ENCODE results near the gene USP9X. TPM values are rescaled to one million over a fixed set of nuclear protein-coding genes. Genes with fewer than 3 reads are reported as not detected.

USP9X gene
- total RNA-seq, 1 donor from 2014 or later, result 147 TPM

GRCh38 chrX:41116948-41117347 is 31.7 kb downstream of the USP9X start:
- Histone ChIP-seq H3K4me1 (ENCODE audit: control insufficient read depth in 3 of 3, insufficient read depth in 3 of 3, low read length in 3 of 3) (peaks cover 3 to 19% (median 12%) of the 10 kb centered on the region in 3 donors), H3K4me3 (ENCODE audit: low read length in 3 of 3) (peak overlapping the region in 1 of 3 donors; percentile 22), H3K36me3 (ENCODE audit: control insufficient read depth in 3 of 3, insufficient read depth in 3 of 3, low read length in 3 of 3) (no peaks in the 10 kb centered on the region), H3K9me3 (ENCODE audit: control insufficient read depth in 3 of 3, low read length in 3 of 3) (no peaks in the 10 kb centered on the region), H3K27me3 (ENCODE audit: control insufficient read depth in 3 of 3, insufficient read depth in 3 of 3, low read length in 3 of 3) (no peaks in the 10 kb centered on the region), H3K9ac (ENCODE audit: low read depth in 1 of 3, low read length in 3 of 3) (peak overlapping the region in 1 of 3 donors; percentile 50), H3K27ac (ENCODE audit: low read depth, low read length) (no peak overlapping the region)

GRCh38 chrX:41118156-41118555 is 32.9 kb downstream of the USP9X start:
- Histone ChIP-seq H3K4me3 (ENCODE audit: low read length in 3 of 3) (no peak overlapping the region), H3K9me3 (ENCODE audit: control insufficient read depth in 3 of 3, low read length in 3 of 3) (no peaks in the 10 kb centered on the region), H3K27me3 (ENCODE audit: control insufficient read depth in 3 of 3, insufficient read depth in 3 of 3, low read length in 3 of 3) (no peaks in the 10 kb centered on the region), H3K9ac (ENCODE audit: low read depth in 1 of 3, low read length in 3 of 3) (no peak overlapping the region), H3K36me3 (ENCODE audit: control insufficient read depth in 3 of 3, insufficient read depth in 3 of 3, low read length in 3 of 3) (no peaks in the 10 kb centered on the region), H3K4me1 (ENCODE audit: control insufficient read depth in 3 of 3, insufficient read depth in 3 of 3, low read length in 3 of 3) (peaks cover 3 to 22% (median 15%) of the 10 kb centered on the region in 3 donors), H3K27ac (ENCODE audit: low read depth, low read length) (no peak overlapping the region)

- H3K9me3 ChIP-seq (ENCODE audit: control insufficient read depth in 3 of 3, low read length in 3 of 3), result no peaks in the 10 kb centered on the region
- H3K4me1 ChIP-seq (ENCODE audit: control insufficient read depth in 3 of 3, insufficient read depth in 3 of 3, low read length in 3 of 3), result peaks cover 3 to 17% (median 13%) of the 10 kb centered on the region in 3 donors
- no peak overlapping the region for H3K27ac ChIP-seq (ENCODE audit: low read depth, low read length)
- no peak overlapping the region for H3K4me3 ChIP-seq (ENCODE audit: low read length in 3 of 3)
- H3K36me3 ChIP-seq (ENCODE audit: control insufficient read depth in 3 of 3, insufficient read depth in 3 of 3, low read length in 3 of 3), result peaks cover 0 to 9% (median 0%) of the 10 kb centered on the region in 3 donors
- H3K9ac ChIP-seq (ENCODE audit: low read depth in 1 of 3, low read length in 3 of 3), result no peak overlapping the region
- H3K27me3 ChIP-seq (ENCODE audit: control insufficient read depth in 3 of 3, insufficient read depth in 3 of 3, low read length in 3 of 3), result no peaks in the 10 kb centered on the region
Observed at GRCh38 chrX:41119803-41120202, 34.6 kb downstream of the USP9X start.

- no peaks in the 10 kb centered on the region for H3K27me3 ChIP-seq (ENCODE audit: control insufficient read depth in 3 of 3, insufficient read depth in 3 of 3, low read length in 3 of 3)
- no peak overlapping the region for H3K4me3 ChIP-seq (ENCODE audit: low read length in 3 of 3)
- no peaks in the 10 kb centered on the region for H3K9me3 ChIP-seq (ENCODE audit: control insufficient read depth in 3 of 3, low read length in 3 of 3)
- H3K27ac ChIP-seq (ENCODE audit: low read depth, low read length), result no peak overlapping the region
- no peak overlapping the region for H3K9ac ChIP-seq (ENCODE audit: low read depth in 1 of 3, low read length in 3 of 3)
- peaks cover 0 to 9% (median 0%) of the 10 kb centered on the region in 3 donors for H3K36me3 ChIP-seq (ENCODE audit: control insufficient read depth in 3 of 3, insufficient read depth in 3 of 3, low read length in 3 of 3)
- H3K4me1 ChIP-seq (ENCODE audit: control insufficient read depth in 3 of 3, insufficient read depth in 3 of 3, low read length in 3 of 3), result peaks cover 3 to 17% (median 9%) of the 10 kb centered on the region in 3 donors
Observed at GRCh38 chrX:41121766-41122165, 36.5 kb downstream of the USP9X start.

DNA sequence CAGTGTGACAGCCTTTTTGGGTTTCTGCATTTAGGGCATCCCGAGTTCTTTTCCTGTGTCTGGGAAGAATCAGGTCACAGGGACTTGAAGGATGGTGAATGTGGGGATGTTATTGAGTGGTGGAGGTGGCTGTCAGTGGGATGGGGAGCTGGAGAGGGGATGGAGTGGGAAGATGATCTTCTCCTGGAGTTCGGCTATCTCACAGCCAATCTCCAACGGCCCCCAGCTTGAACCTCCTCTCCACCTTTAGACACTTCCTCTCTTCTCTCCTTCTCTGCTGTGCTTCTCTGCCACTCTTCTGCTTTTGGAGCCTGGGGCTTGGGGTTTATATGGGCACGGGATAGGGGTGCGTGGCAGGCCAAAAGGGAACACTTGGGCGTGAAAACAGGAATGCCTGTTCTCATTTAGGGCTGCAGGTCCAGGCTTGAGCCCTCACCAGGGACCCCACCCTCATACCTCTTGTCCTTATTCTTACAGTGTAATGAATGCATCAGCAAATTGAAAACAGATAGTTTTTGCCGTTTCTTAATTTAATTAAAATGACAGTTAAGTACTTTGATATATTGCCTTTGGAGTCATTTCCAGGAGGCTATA is 37.5 kb downstream of the USP9X start:
- peaks cover 0 to 9% (median 0%) of the 10 kb centered on the region in 3 donors for H3K36me3 ChIP-seq (ENCODE audit: control insufficient read depth in 3 of 3, insufficient read depth in 3 of 3, low read length in 3 of 3)

GRCh38 chrX:41127477-41128192 is 42.4 kb downstream of the USP9X start:
- Histone ChIP-seq H3K9me3 (ENCODE audit: control insufficient read depth in 3 of 3, low read length in 3 of 3) (no peaks in the 10 kb centered on the region), H3K36me3 (ENCODE audit: control insufficient read depth in 3 of 3, insufficient read depth in 3 of 3, low read length in 3 of 3) (peaks cover 0 to 23% (median 4%) of the 10 kb centered on the region in 3 donors), H3K9ac (ENCODE audit: low read depth in 1 of 3, low read length in 3 of 3) (no peak overlapping the region), H3K4me3 (ENCODE audit: low read length in 3 of 3) (no peak overlapping the region), H3K27me3 (ENCODE audit: control insufficient read depth in 3 of 3, insufficient read depth in 3 of 3, low read length in 3 of 3) (no peaks in the 10 kb centered on the region), H3K4me1 (ENCODE audit: control insufficient read depth in 3 of 3, insufficient read depth in 3 of 3, low read length in 3 of 3) (peaks cover 0 to 3% (median 0%) of the 10 kb centered on the region in 3 donors), H3K27ac (ENCODE audit: low read depth, low read length) (no peak overlapping the region)

More for the DNA sequence above, 37.5 kb downstream of the USP9X start:
- Histone ChIP-seq H3K9me3 (ENCODE audit: control insufficient read depth in 3 of 3, low read length in 3 of 3) (no peaks in the 10 kb centered on the region), H3K4me1 (ENCODE audit: control insufficient read depth in 3 of 3, insufficient read depth in 3 of 3, low read length in 3 of 3) (peaks cover 0 to 17% (median 9%) of the 10 kb centered on the region in 3 donors), H3K27ac (ENCODE audit: low read depth, low read length) (no peak overlapping the region), H3K9ac (ENCODE audit: low read depth in 1 of 3, low read length in 3 of 3) (no peak overlapping the region), H3K4me3 (ENCODE audit: low read length in 3 of 3) (no peak overlapping the region), H3K27me3 (ENCODE audit: control insufficient read depth in 3 of 3, insufficient read depth in 3 of 3, low read length in 3 of 3) (no peaks in the 10 kb centered on the region)

- no peak overlapping the region for H3K4me3 ChIP-seq (ENCODE audit: low read length in 3 of 3)
- peaks cover 0 to 17% (median 4%) of the 10 kb centered on the region in 3 donors for H3K36me3 ChIP-seq (ENCODE audit: control insufficient read depth in 3 of 3, insufficient read depth in 3 of 3, low read length in 3 of 3)
- H3K27ac ChIP-seq (ENCODE audit: low read depth, low read length), result no peak overlapping the region
- no peaks in the 10 kb centered on the region for H3K4me1 ChIP-seq (ENCODE audit: control insufficient read depth in 3 of 3, insufficient read depth in 3 of 3, low read length in 3 of 3)
- H3K9ac ChIP-seq (ENCODE audit: low read depth in 1 of 3, low read length in 3 of 3), result no peak overlapping the region
- no peaks in the 10 kb centered on the region for H3K9me3 ChIP-seq (ENCODE audit: control insufficient read depth in 3 of 3, low read length in 3 of 3)
- no peaks in the 10 kb centered on the region for H3K27me3 ChIP-seq (ENCODE audit: control insufficient read depth in 3 of 3, insufficient read depth in 3 of 3, low read length in 3 of 3)
Observed at GRCh38 chrX:41128955-41129354, 43.7 kb downstream of the USP9X start.

DNA sequence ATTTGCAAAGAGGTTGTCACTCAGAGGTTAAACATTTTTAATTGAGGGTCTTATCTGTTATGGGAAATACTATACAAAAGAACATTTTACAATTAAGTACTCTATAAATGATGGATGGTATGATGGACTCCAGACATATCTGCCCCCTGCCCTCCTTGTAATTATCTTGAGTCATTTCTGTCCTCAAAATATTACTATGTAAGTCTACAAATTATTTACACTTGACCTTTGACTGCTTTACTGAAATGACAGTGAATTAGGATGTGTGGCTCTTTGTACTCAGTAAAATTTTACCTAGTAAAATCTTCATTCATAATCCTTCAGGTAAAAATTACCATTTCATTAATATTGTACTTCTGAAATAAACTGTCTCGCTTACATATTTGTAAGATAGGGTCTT is 46.5 kb downstream of the USP9X start:
- peaks cover 2 to 14% (median 11%) of the 10 kb centered on the region in 3 donors for H3K36me3 ChIP-seq (ENCODE audit: control insufficient read depth in 3 of 3, insufficient read depth in 3 of 3, low read length in 3 of 3)
- no peak overlapping the region for H3K4me3 ChIP-seq (ENCODE audit: low read length in 3 of 3)
- no peaks in the 10 kb centered on the region for H3K4me1 ChIP-seq (ENCODE audit: control insufficient read depth in 3 of 3, insufficient read depth in 3 of 3, low read length in 3 of 3)
- H3K9ac ChIP-seq (ENCODE audit: low read depth in 1 of 3, low read length in 3 of 3), result no peak overlapping the region
- H3K9me3 ChIP-seq (ENCODE audit: control insufficient read depth in 3 of 3, low read length in 3 of 3), result no peaks in the 10 kb centered on the region
- H3K27me3 ChIP-seq (ENCODE audit: control insufficient read depth in 3 of 3, insufficient read depth in 3 of 3, low read length in 3 of 3), result no peaks in the 10 kb centered on the region
- no peak overlapping the region for H3K27ac ChIP-seq (ENCODE audit: low read depth, low read length)

- Histone ChIP-seq H3K4me3 (ENCODE audit: low read length in 3 of 3) (no peak overlapping the region), H3K9me3 (ENCODE audit: control insufficient read depth in 3 of 3, low read length in 3 of 3) (no peaks in the 10 kb centered on the region), H3K9ac (ENCODE audit: low read depth in 1 of 3, low read length in 3 of 3) (no peak overlapping the region), H3K4me1 (ENCODE audit: control insufficient read depth in 3 of 3, insufficient read depth in 3 of 3, low read length in 3 of 3) (no peaks in the 10 kb centered on the region), H3K27me3 (ENCODE audit: control insufficient read depth in 3 of 3, insufficient read depth in 3 of 3, low read length in 3 of 3) (no peaks in the 10 kb centered on the region), H3K36me3 (ENCODE audit: control insufficient read depth in 3 of 3, insufficient read depth in 3 of 3, low read length in 3 of 3) (peaks cover 2 to 18% (median 15%) of the 10 kb centered on the region in 3 donors), H3K27ac (ENCODE audit: low read depth, low read length) (no peak overlapping the region)
Observed at GRCh38 chrX:41133551-41133950, 48.3 kb downstream of the USP9X start.

GRCh38 chrX:41137589-41137988 is 52.3 kb downstream of the USP9X start:
- Histone ChIP-seq H3K27me3 (ENCODE audit: control insufficient read depth in 3 of 3, insufficient read depth in 3 of 3, low read length in 3 of 3) (no peaks in the 10 kb centered on the region), H3K27ac (ENCODE audit: low read depth, low read length) (no peak overlapping the region), H3K36me3 (ENCODE audit: control insufficient read depth in 3 of 3, insufficient read depth in 3 of 3, low read length in 3 of 3) (peaks cover 2 to 14% (median 10%) of the 10 kb centered on the region in 3 donors), H3K4me3 (ENCODE audit: low read length in 3 of 3) (no peak overlapping the region), H3K9me3 (ENCODE audit: control insufficient read depth in 3 of 3, low read length in 3 of 3) (no peaks in the 10 kb centered on the region), H3K9ac (ENCODE audit: low read depth in 1 of 3, low read length in 3 of 3) (no peak overlapping the region), H3K4me1 (ENCODE audit: control insufficient read depth in 3 of 3, insufficient read depth in 3 of 3, low read length in 3 of 3) (no peaks in the 10 kb centered on the region)

Data from skeletal muscle tissue (tissue), 4 donors.